Thyroid gland (tissue), 4 donors: ENCODE measurements around the gene TACR2. TPM values are rescaled to one million over a fixed set of nuclear protein-coding genes. Genes with fewer than 3 reads are reported as not detected.

Experiments used
- DNase-seq, 2 donors: peaks; one replicate each; pipeline ENCODE4 v3.0.0-alpha.2; 2019
- H3K27ac ChIP-seq, 3 donors: fragments of 200-600 bp; sonication (generic); 1 replicate in 2 of 3; 2 replicates in 1 of 3; pipeline ENCODE4 v1.5.1; 2016 to 2019; ENCODE audit warnings: mild to moderate bottlenecking in 1 of 3, moderate library complexity in 1 of 3
- H3K27me3 ChIP-seq: fragments of 200-600 bp; sonication (generic); one replicate; pipeline ENCODE4 v1.5.1; 2019
- H3K36me3 ChIP-seq, 2 donors: fragments of 200-600 bp; sonication (generic); one replicate each; pipeline ENCODE4 v1.5.1; 2016 to 2019
- H3K4me1 ChIP-seq, 2 donors: fragments of 200-600 bp; sonication (generic); one replicate each; pipeline ENCODE4 v1.5.1; 2017 to 2019
- H3K4me3 ChIP-seq, 3 donors: fragments of 200-600 bp; sonication (generic); replicated peaks in 1 of 3; 1 replicate in 2 of 3; 2 replicates in 1 of 3; pipeline ENCODE4 v1.5.1; 2016; ENCODE audit warnings: mild to moderate bottlenecking in 1 of 3
- H3K9me3 ChIP-seq: fragments of 200-600 bp; sonication (generic); one replicate; pipeline ENCODE4 v1.5.1; 2017
- POLR2A ChIP-seq, 2 donors: fragments of 450-650 bp; IDR thresholded peaks; one replicate each; pipeline ENCODE4 v1.6.1; 2017; ENCODE audit warnings: antibody characterized with exemption in 2 of 2, mild to moderate bottlenecking in 2 of 2, moderate library complexity in 1 of 2
- WGBS, 2 donors: methylation state at CpG; one replicate each; pipeline ENCODE4 v1.1.5; 2017; 5-methylcytosine and 5-hydroxymethylcytosine counted together
- intact Hi-C: fragments of 100-400 bp; cut with DNase I; formaldehyde crosslinking; loops from one replicate; pipeline ENCODE4 v1.15.1; 2023
- total RNA-seq, 4 donors: library from RNA; depleted of rRNA; stranded (reverse); fragments of >200 nt; gene quantifications; one replicate each; pipeline ENCODE4 v1.2.3, GENCODE V29; 2016
- TF ChIP-seq, protein P1 (sequence below), 6 experiments: fragments of 200-600 bp in 3 of 6; fragments of 450-650 bp in 3 of 6; sonication (generic) in 3 of 6; IDR thresholded peaks; one replicate each; pipeline ENCODE4 v1.5.1; 2016 to 2019; ENCODE audit warnings: antibody characterized with exemption in 6 of 6, mild to moderate bottlenecking in 2 of 6, inconsistent platforms in 1 of 6, moderate library complexity in 1 of 6

The TACR2 gene
- total RNA-seq, 4 donors from 2014 or later: not detected

DNA sequence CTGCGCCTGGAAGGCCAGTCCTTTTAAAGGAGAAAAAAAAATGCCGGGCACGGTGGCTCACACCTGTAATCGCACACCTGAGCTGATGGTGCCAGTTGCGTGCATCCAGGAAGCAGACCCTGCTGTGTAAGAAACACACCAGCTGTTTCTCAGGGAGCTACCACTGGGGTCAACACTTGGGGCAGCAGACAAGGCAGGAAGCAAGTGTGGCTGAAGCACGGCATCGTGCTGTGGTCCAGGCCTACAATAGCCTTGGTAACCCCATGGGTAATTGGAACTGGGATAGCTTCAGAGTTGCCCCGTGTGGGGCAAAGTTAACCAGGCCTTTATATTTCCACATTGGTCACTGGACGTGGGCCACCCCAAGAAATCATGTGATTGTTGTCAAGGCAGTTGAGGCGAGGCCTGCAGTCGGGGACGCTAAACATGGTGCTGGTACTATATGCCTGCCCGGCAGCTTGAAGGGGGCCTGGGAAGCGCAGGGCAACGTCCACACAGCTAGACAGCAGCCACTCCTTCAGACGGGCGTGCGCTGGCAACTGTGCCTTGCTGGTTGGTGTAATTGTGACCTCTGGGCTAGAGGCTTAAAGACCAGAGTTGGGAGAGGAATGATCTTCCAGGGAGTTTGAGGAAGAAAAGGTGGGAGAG is 2.5 kb upstream of the TACR2 start:
- no peaks in the 10 kb centered on the region for H3K27me3 ChIP-seq
- H3K27ac ChIP-seq: no peak overlapping the region
- no peak overlapping the region for H3K4me3 ChIP-seq
- 92 to 95% methylated on average over 13 to 18 of the region's 18 CpGs for WGBS, 2 donors
- no peak for DNase-seq
- no peak for TF ChIP-seq POLR2A (IDR thresholded peaks at IDR 0.05)
- intact Hi-C loops: no loop called here
- H3K36me3 ChIP-seq: no peaks in the 10 kb centered on the region
- no peaks in the 10 kb centered on the region for H3K4me1 ChIP-seq
- no peaks in the 10 kb centered on the region for H3K9me3 ChIP-seq

DNA sequence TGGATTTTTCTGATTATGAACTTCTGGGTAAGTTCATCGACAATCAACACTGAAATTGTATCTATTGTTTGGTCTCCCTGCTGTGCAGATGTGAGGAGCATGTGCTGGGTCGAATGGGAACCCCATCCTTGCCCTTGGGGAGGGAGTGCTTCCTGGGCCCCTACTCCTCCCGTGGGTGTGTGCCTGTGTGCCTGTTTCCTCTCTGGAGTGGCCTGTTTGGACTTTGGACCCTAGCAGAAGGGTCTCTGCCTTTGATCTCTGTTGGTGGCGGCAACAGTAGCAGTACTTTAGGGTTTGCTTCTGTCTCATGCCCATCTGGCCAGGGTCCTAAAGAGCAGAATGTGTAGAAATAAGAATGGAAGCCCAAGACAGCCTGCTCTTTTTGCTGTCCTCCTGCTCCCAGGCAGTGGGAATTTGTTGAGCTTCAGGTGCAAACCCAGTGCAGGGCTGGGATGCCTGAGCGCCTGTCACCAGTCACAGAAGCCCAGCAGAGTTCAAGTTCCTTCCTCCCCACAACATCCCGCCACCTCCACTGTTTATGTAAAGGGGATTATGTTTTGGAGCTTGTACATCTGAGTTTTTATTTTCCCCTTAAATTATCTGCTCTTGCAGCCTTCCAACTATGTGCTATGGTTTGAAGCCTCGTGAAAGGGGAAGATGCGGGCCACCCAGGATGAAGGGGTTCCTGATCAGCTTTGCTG is 1.5 kb upstream of the TACR2 start:
- intact Hi-C loops: no loop called here
- no peak overlapping the region for H3K4me3 ChIP-seq
- no peak for DNase-seq
- H3K36me3 ChIP-seq: no peaks in the 10 kb centered on the region
- H3K9me3 ChIP-seq: no peaks in the 10 kb centered on the region
- TF ChIP-seq, protein P1, sequence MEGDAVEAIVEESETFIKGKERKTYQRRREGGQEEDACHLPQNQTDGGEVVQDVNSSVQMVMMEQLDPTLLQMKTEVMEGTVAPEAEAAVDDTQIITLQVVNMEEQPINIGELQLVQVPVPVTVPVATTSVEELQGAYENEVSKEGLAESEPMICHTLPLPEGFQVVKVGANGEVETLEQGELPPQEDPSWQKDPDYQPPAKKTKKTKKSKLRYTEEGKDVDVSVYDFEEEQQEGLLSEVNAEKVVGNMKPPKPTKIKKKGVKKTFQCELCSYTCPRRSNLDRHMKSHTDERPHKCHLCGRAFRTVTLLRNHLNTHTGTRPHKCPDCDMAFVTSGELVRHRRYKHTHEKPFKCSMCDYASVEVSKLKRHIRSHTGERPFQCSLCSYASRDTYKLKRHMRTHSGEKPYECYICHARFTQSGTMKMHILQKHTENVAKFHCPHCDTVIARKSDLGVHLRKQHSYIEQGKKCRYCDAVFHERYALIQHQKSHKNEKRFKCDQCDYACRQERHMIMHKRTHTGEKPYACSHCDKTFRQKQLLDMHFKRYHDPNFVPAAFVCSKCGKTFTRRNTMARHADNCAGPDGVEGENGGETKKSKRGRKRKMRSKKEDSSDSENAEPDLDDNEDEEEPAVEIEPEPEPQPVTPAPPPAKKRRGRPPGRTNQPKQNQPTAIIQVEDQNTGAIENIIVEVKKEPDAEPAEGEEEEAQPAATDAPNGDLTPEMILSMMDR (IDR thresholded peaks at IDR 0.05): no peak
- TF ChIP-seq POLR2A (IDR thresholded peaks at IDR 0.05): no peak
- H3K27ac ChIP-seq: no peak overlapping the region
- peaks cover 0 to 2% of the 10 kb centered on the region in 2 donors for H3K4me1 ChIP-seq
- no peaks in the 10 kb centered on the region for H3K27me3 ChIP-seq
- WGBS, 2 donors: 77 to 96% methylated on average over 5 to 8 of the region's 8 CpGs

DNA sequence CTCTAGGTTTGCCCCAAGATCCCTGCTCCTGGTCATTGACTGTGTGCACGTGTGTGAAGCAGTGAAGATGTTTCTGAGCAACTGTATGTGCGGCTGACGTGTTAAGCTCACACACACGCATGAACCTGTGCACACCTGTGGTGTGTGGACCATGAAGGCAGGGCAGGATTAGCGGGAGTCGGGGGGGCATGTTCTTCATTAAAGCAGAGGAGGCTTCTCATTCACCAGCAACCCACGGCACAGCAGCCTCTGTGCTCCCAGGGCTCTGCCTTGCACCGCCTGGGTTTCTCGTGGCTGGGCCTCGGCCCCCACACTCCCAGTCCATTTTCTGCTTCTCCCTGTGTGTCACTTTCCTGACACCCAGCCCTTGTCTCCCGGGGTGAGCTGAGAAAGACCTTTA is 824 bp upstream of the TACR2 start:
- H3K27me3 ChIP-seq: no peaks in the 10 kb centered on the region
- 86 to 90% methylated on average over 11 of the region's 11 CpGs for WGBS, 2 donors
- no peaks in the 10 kb centered on the region for H3K9me3 ChIP-seq
- H3K4me3 ChIP-seq: no peak overlapping the region
- TF ChIP-seq, protein P1 (IDR thresholded peaks at IDR 0.05): no peak
- no peak for TF ChIP-seq POLR2A (IDR thresholded peaks at IDR 0.05)
- H3K36me3 ChIP-seq: no peaks in the 10 kb centered on the region
- DNase-seq: no peak
- peaks cover 0 to 8% of the 10 kb centered on the region in 2 donors for H3K4me1 ChIP-seq
- H3K27ac ChIP-seq: no peak overlapping the region
- intact Hi-C loops: no loop called here

DNA sequence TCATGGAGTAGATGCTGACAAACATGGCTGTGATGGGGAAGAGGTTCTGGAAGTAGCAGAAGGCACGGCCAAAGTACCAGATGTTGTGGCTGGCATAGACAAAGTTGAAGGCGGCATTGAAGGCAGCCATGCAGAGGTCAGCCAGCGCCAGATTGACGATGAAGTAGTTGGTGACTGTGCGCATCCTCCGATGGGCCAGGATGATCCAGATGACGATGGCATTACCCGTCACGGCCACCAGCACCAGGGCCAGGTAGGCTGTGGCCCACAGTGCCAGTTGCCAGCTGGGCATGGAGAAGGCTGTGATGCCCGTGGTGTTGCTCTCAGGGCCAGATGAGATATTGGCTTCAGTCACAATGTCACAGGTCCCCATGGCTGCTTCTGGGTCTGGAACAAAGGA is 767 bp downstream of the TACR2 start:
- no peak overlapping the region for H3K27ac ChIP-seq
- intact Hi-C loops: no loop called here
- DNase-seq: no peak
- H3K4me1 ChIP-seq: peaks cover 0 to 8% of the 10 kb centered on the region in 2 donors
- no peak for TF ChIP-seq POLR2A (IDR thresholded peaks at IDR 0.05)
- TF ChIP-seq, protein P1 (IDR thresholded peaks at IDR 0.05): no peak
- no peaks in the 10 kb centered on the region for H3K36me3 ChIP-seq
- no peaks in the 10 kb centered on the region for H3K9me3 ChIP-seq
- H3K4me3 ChIP-seq: no peak overlapping the region
- H3K27me3 ChIP-seq: no peaks in the 10 kb centered on the region
- 93 to 94% methylated on average over 9 to 10 of the region's 10 CpGs for WGBS, 2 donors

DNA sequence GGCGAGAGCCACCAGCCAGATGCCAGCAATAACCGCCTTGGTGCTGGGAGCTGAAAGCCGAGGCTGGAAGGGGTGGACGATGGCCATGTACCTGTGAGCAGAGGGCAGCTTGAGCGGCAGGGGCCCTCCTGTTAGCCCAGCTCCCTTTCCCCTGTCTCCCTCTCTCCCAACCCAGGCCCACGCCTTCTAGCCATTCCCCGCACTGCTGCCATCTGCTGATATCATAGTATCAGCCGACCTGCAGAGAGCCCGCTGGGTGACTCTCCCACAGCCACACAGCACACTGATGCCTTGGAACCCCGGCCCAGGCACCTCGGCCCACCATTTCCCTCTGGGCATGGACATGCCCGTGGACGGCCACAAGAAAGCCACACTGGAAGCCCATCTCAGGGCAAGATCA is 1.7 kb downstream of the TACR2 start:
- TF ChIP-seq, protein P1 (IDR thresholded peaks at IDR 0.05): no peak
- TF ChIP-seq POLR2A (IDR thresholded peaks at IDR 0.05): no peak
- DNase-seq: no peak
- Histone ChIP-seq H3K4me1 (peaks cover 0 to 8% of the 10 kb centered on the region in 2 donors), H3K27me3 (no peaks in the 10 kb centered on the region), H3K4me3 (no peak overlapping the region), H3K27ac (no peak overlapping the region), H3K9me3 (no peaks in the 10 kb centered on the region), H3K36me3 (no peaks in the 10 kb centered on the region)
- WGBS, 2 donors: 87 to 88% methylated on average over 13 of the region's 13 CpGs
- intact Hi-C loops: no loop called here
